ENCODE data around the gene SLU7. TPM values are rescaled to one million over a fixed set of nuclear protein-coding genes. Genes with fewer than 3 reads are reported as not detected.

SLU7 gene
- polyA plus RNA-seq, 2 donors, result 22.8 to 23.9 TPM

GRCh38 chr5:160390787-160391696 is 27.8 kb downstream of the SLU7 start:
- 72 to 76% methylated on average over 7 to 8 of the region's 8 CpGs for WGBS, 2 donors
- H3K4me1 ChIP-seq (ENCODE audit: control insufficient read depth in 2 of 2, insufficient read depth in 2 of 2, low read length in 1 of 2), result no peaks in the 10 kb centered on the region
- H3K4me3 ChIP-seq (ENCODE audit: low read depth in 1 of 2, low read length in 2 of 2), result no peak overlapping the region

GRCh38 chr5:160387445-160387844 is 31.4 kb downstream of the SLU7 start:
- H3K36me3 ChIP-seq (ENCODE audit: control insufficient read depth in 2 of 2, insufficient read depth in 2 of 2, low read length in 1 of 2), result no peaks in the 10 kb centered on the region
- no peak overlapping the region for H3K4me3 ChIP-seq (ENCODE audit: low read depth in 1 of 2, low read length in 2 of 2)
- no peaks in the 10 kb centered on the region for H3K4me1 ChIP-seq (ENCODE audit: control insufficient read depth in 2 of 2, insufficient read depth in 2 of 2, low read length in 1 of 2)
- no peaks in the 10 kb centered on the region for H3K27me3 ChIP-seq (ENCODE audit: control insufficient read depth in 1 of 2, insufficient read depth in 2 of 2, low read length in 2 of 2)
- no peak overlapping the region for H3K27ac ChIP-seq (ENCODE audit: low read depth in 2 of 2, low read length in 1 of 2)
- WGBS, 2 donors, result 93 to 98% methylated on average over 1 of the region's 1 CpG
- H3K9me3 ChIP-seq (ENCODE audit: control insufficient read depth in 2 of 2, insufficient read depth in 1 of 2, low read depth in 1 of 2, low read length in 1 of 2), result no peaks in the 10 kb centered on the region

More at GRCh38 chr5:160390787-160391696, 27.8 kb downstream of the SLU7 start:
- Histone ChIP-seq H3K27ac (ENCODE audit: low read depth in 2 of 2, low read length in 1 of 2) (no peak overlapping the region), H3K9me3 (ENCODE audit: control insufficient read depth in 2 of 2, insufficient read depth in 1 of 2, low read depth in 1 of 2, low read length in 1 of 2) (no peaks in the 10 kb centered on the region), H3K27me3 (ENCODE audit: control insufficient read depth in 1 of 2, insufficient read depth in 2 of 2, low read length in 2 of 2) (no peaks in the 10 kb centered on the region), H3K36me3 (ENCODE audit: control insufficient read depth in 2 of 2, insufficient read depth in 2 of 2, low read length in 1 of 2) (no peaks in the 10 kb centered on the region)

- Histone ChIP-seq H3K4me1 (ENCODE audit: control insufficient read depth in 2 of 2, insufficient read depth in 2 of 2, low read length in 1 of 2) (no peaks in the 10 kb centered on the region), H3K27ac (ENCODE audit: low read depth in 2 of 2, low read length in 1 of 2) (no peak overlapping the region), H3K4me3 (ENCODE audit: low read depth in 1 of 2, low read length in 2 of 2) (no peak overlapping the region), H3K9me3 (ENCODE audit: control insufficient read depth in 2 of 2, insufficient read depth in 1 of 2, low read depth in 1 of 2, low read length in 1 of 2) (no peaks in the 10 kb centered on the region), H3K27me3 (ENCODE audit: control insufficient read depth in 1 of 2, insufficient read depth in 2 of 2, low read length in 2 of 2) (no peaks in the 10 kb centered on the region), H3K36me3 (ENCODE audit: control insufficient read depth in 2 of 2, insufficient read depth in 2 of 2, low read length in 1 of 2) (no peaks in the 10 kb centered on the region)
These were observed 33.4 kb downstream of the SLU7 start for GRCh38 chr5:160385496-160385895.

GRCh38 chr5:160384681-160385080 is 34.2 kb downstream of the SLU7 start:
- 95 to 96% methylated on average over 1 of the region's 1 CpG for WGBS, 2 donors
- H3K36me3 ChIP-seq (ENCODE audit: control insufficient read depth in 2 of 2, insufficient read depth in 2 of 2, low read length in 1 of 2), result no peaks in the 10 kb centered on the region

GRCh38 chr5:160382346-160382745 is 36.5 kb downstream of the SLU7 start:
- Histone ChIP-seq H3K27ac (ENCODE audit: low read depth in 2 of 2, low read length in 1 of 2) (no peak overlapping the region), H3K36me3 (ENCODE audit: control insufficient read depth in 2 of 2, insufficient read depth in 2 of 2, low read length in 1 of 2) (no peaks in the 10 kb centered on the region), H3K27me3 (ENCODE audit: control insufficient read depth in 1 of 2, insufficient read depth in 2 of 2, low read length in 2 of 2) (no peaks in the 10 kb centered on the region), H3K4me1 (ENCODE audit: control insufficient read depth in 2 of 2, insufficient read depth in 2 of 2, low read length in 1 of 2) (no peaks in the 10 kb centered on the region), H3K4me3 (ENCODE audit: low read depth in 1 of 2, low read length in 2 of 2) (no peak overlapping the region), H3K9me3 (ENCODE audit: control insufficient read depth in 2 of 2, insufficient read depth in 1 of 2, low read depth in 1 of 2, low read length in 1 of 2) (no peaks in the 10 kb centered on the region)
- 57 to 61% methylated on average over 3 of the region's 3 CpGs for WGBS, 2 donors

More at GRCh38 chr5:160384681-160385080, 34.2 kb downstream of the SLU7 start:
- H3K9me3 ChIP-seq (ENCODE audit: control insufficient read depth in 2 of 2, insufficient read depth in 1 of 2, low read depth in 1 of 2, low read length in 1 of 2), result no peaks in the 10 kb centered on the region
- H3K27me3 ChIP-seq (ENCODE audit: control insufficient read depth in 1 of 2, insufficient read depth in 2 of 2, low read length in 2 of 2), result no peaks in the 10 kb centered on the region
- H3K4me3 ChIP-seq (ENCODE audit: low read depth in 1 of 2, low read length in 2 of 2), result no peak overlapping the region
- H3K27ac ChIP-seq (ENCODE audit: low read depth in 2 of 2, low read length in 1 of 2), result no peak overlapping the region
- no peaks in the 10 kb centered on the region for H3K4me1 ChIP-seq (ENCODE audit: control insufficient read depth in 2 of 2, insufficient read depth in 2 of 2, low read length in 1 of 2)

GRCh38 chr5:160380041-160380440 is 38.8 kb downstream of the SLU7 start:
- 73 to 74% methylated on average over 2 of the region's 2 CpGs for WGBS, 2 donors
- Histone ChIP-seq H3K4me1 (ENCODE audit: control insufficient read depth in 2 of 2, insufficient read depth in 2 of 2, low read length in 1 of 2) (no peaks in the 10 kb centered on the region), H3K36me3 (ENCODE audit: control insufficient read depth in 2 of 2, insufficient read depth in 2 of 2, low read length in 1 of 2) (no peaks in the 10 kb centered on the region), H3K27ac (ENCODE audit: low read depth in 2 of 2, low read length in 1 of 2) (no peak overlapping the region), H3K4me3 (ENCODE audit: low read depth in 1 of 2, low read length in 2 of 2) (no peak overlapping the region), H3K9me3 (ENCODE audit: control insufficient read depth in 2 of 2, insufficient read depth in 1 of 2, low read depth in 1 of 2, low read length in 1 of 2) (no peaks in the 10 kb centered on the region), H3K27me3 (ENCODE audit: control insufficient read depth in 1 of 2, insufficient read depth in 2 of 2, low read length in 2 of 2) (no peaks in the 10 kb centered on the region)

GRCh38 chr5:160379511-160379910 is 39.4 kb downstream of the SLU7 start:
- H3K27ac ChIP-seq (ENCODE audit: low read depth in 2 of 2, low read length in 1 of 2), result no peak overlapping the region
- 50 to 52% methylated on average over 4 of the region's 4 CpGs for WGBS, 2 donors
- no peaks in the 10 kb centered on the region for H3K36me3 ChIP-seq (ENCODE audit: control insufficient read depth in 2 of 2, insufficient read depth in 2 of 2, low read length in 1 of 2)
- no peaks in the 10 kb centered on the region for H3K27me3 ChIP-seq (ENCODE audit: control insufficient read depth in 1 of 2, insufficient read depth in 2 of 2, low read length in 2 of 2)
- no peak overlapping the region for H3K4me3 ChIP-seq (ENCODE audit: low read depth in 1 of 2, low read length in 2 of 2)
- H3K4me1 ChIP-seq (ENCODE audit: control insufficient read depth in 2 of 2, insufficient read depth in 2 of 2, low read length in 1 of 2), result no peaks in the 10 kb centered on the region
- no peaks in the 10 kb centered on the region for H3K9me3 ChIP-seq (ENCODE audit: control insufficient read depth in 2 of 2, insufficient read depth in 1 of 2, low read depth in 1 of 2, low read length in 1 of 2)

GRCh38 chr5:160378330-160378729 is 40.6 kb downstream of the SLU7 start:
- no peaks in the 10 kb centered on the region for H3K4me1 ChIP-seq (ENCODE audit: control insufficient read depth in 2 of 2, insufficient read depth in 2 of 2, low read length in 1 of 2)
- no peaks in the 10 kb centered on the region for H3K36me3 ChIP-seq (ENCODE audit: control insufficient read depth in 2 of 2, insufficient read depth in 2 of 2, low read length in 1 of 2)
- H3K9me3 ChIP-seq (ENCODE audit: control insufficient read depth in 2 of 2, insufficient read depth in 1 of 2, low read depth in 1 of 2, low read length in 1 of 2), result no peaks in the 10 kb centered on the region
- H3K27ac ChIP-seq (ENCODE audit: low read depth in 2 of 2, low read length in 1 of 2), result no peak overlapping the region
- WGBS, 2 donors, result 62 to 67% methylated on average over 2 of the region's 2 CpGs
- H3K4me3 ChIP-seq (ENCODE audit: low read depth in 1 of 2, low read length in 2 of 2), result no peak overlapping the region
- no peaks in the 10 kb centered on the region for H3K27me3 ChIP-seq (ENCODE audit: control insufficient read depth in 1 of 2, insufficient read depth in 2 of 2, low read length in 2 of 2)

GRCh38 chr5:160377651-160378050 is 41.2 kb downstream of the SLU7 start:
- Histone ChIP-seq H3K27me3 (ENCODE audit: control insufficient read depth in 1 of 2, insufficient read depth in 2 of 2, low read length in 2 of 2) (no peaks in the 10 kb centered on the region), H3K27ac (ENCODE audit: low read depth in 2 of 2, low read length in 1 of 2) (no peak overlapping the region), H3K4me3 (ENCODE audit: low read depth in 1 of 2, low read length in 2 of 2) (no peak overlapping the region), H3K36me3 (ENCODE audit: control insufficient read depth in 2 of 2, insufficient read depth in 2 of 2, low read length in 1 of 2) (no peaks in the 10 kb centered on the region), H3K4me1 (ENCODE audit: control insufficient read depth in 2 of 2, insufficient read depth in 2 of 2, low read length in 1 of 2) (no peaks in the 10 kb centered on the region), H3K9me3 (ENCODE audit: control insufficient read depth in 2 of 2, insufficient read depth in 1 of 2, low read depth in 1 of 2, low read length in 1 of 2) (no peaks in the 10 kb centered on the region)
- 79 to 90% methylated on average over 5 of the region's 5 CpGs for WGBS, 2 donors

GRCh38 chr5:160376416-160376815 is 42.5 kb downstream of the SLU7 start:
- Histone ChIP-seq H3K9me3 (ENCODE audit: control insufficient read depth in 2 of 2, insufficient read depth in 1 of 2, low read depth in 1 of 2, low read length in 1 of 2) (no peaks in the 10 kb centered on the region), H3K27me3 (ENCODE audit: control insufficient read depth in 1 of 2, insufficient read depth in 2 of 2, low read length in 2 of 2) (no peaks in the 10 kb centered on the region), H3K4me3 (ENCODE audit: low read depth in 1 of 2, low read length in 2 of 2) (no peak overlapping the region), H3K27ac (ENCODE audit: low read depth in 2 of 2, low read length in 1 of 2) (no peak overlapping the region), H3K4me1 (ENCODE audit: control insufficient read depth in 2 of 2, insufficient read depth in 2 of 2, low read length in 1 of 2) (no peaks in the 10 kb centered on the region), H3K36me3 (ENCODE audit: control insufficient read depth in 2 of 2, insufficient read depth in 2 of 2, low read length in 1 of 2) (no peaks in the 10 kb centered on the region)
